Measurements from ENCODE around the gene RAB39B. TPM values are rescaled to one million over a fixed set of nuclear protein-coding genes. Genes with fewer than 3 reads are reported as not detected.
"Not testable (repeated sequence)": the region's sequence is repeated elsewhere in the genome, so short reads cannot be mapped to it uniquely, and the experiment has no call there.

Gene RAB39B
- total RNA-seq, 2 experiments from 2014 or later = 7.2 to 14.3 TPM

- POLR2A ChIA-PET = no interaction called here
- Histone ChIP-seq H4K20me1 (ENCODE audit: insufficient read depth, low read length) (no peaks in the 10 kb centered on the region), H3K9me2 (ENCODE audit: insufficient read depth, low read length) (no peaks in the 10 kb centered on the region), H2AFZ (ENCODE audit: low read length) (no peak overlapping the region), H3K4me1 (ENCODE audit: insufficient read depth, low read length, poor library complexity, severe bottlenecking) (no peaks in the 10 kb centered on the region), H3K4me2 (ENCODE audit: low read length) (no peak overlapping the region), H3K9me3 (ENCODE audit: low read length) (no peaks in the 10 kb centered on the region), H3K79me2 (ENCODE audit: insufficient read depth, low read depth, low read length) (no peaks in the 10 kb centered on the region), H3K36me3 (ENCODE audit: insufficient read depth, low read length) (no peaks in the 10 kb centered on the region), H3K4me3 (ENCODE audit: low read depth, low read length, poor library complexity, severe bottlenecking) (no peak overlapping the region), H3K27ac (ENCODE audit: low read depth, low read length, poor library complexity, severe bottlenecking) (no peak overlapping the region)
- intact Hi-C loops (cut with micrococcal nuclease; ENCODE audit: unreplicated experiment) = no loop called here
- TF ChIP-seq, protein P1, sequence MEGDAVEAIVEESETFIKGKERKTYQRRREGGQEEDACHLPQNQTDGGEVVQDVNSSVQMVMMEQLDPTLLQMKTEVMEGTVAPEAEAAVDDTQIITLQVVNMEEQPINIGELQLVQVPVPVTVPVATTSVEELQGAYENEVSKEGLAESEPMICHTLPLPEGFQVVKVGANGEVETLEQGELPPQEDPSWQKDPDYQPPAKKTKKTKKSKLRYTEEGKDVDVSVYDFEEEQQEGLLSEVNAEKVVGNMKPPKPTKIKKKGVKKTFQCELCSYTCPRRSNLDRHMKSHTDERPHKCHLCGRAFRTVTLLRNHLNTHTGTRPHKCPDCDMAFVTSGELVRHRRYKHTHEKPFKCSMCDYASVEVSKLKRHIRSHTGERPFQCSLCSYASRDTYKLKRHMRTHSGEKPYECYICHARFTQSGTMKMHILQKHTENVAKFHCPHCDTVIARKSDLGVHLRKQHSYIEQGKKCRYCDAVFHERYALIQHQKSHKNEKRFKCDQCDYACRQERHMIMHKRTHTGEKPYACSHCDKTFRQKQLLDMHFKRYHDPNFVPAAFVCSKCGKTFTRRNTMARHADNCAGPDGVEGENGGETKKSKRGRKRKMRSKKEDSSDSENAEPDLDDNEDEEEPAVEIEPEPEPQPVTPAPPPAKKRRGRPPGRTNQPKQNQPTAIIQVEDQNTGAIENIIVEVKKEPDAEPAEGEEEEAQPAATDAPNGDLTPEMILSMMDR (conservative IDR thresholded peaks at IDR 0.05; ENCODE audit: low read length) = no peak
- TF ChIP-seq EZH2phosphoT487 (IDR thresholded peaks at IDR 0.05; ENCODE audit: borderline replicate concordance, low read depth, low read length) = no peak
- CTCF ChIA-PET (ENCODE audit: unreplicated experiment) = no interaction called here
- no peak for DNase-seq (ENCODE audit: low spot score)
- BruUV-seq (replicated peaks) = no TSS peak
Observed at GRCh38 chrX:155293771-155294170, 29.5 kb upstream of the RAB39B start.

DNA sequence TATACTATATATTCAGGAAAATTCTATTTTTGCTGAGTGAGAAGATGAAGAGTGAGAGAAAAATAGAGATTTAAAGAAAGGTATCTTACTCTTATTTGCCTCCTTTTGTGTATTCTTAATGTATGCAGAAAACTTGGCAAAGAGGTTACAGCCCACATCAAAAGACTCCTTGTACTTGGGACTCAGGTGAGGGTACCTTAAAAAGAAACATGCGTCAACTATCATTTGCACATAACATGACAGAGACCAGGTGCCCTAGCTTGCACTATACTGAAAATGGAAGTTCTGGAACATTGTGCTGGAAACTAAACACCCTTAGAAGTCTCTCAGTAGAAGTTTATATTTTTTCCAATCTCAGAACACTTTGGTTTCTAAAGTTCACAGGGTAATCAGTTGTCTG, 15.6 kb upstream of the RAB39B start:
- Histone ChIP-seq H3K9me2 (ENCODE audit: insufficient read depth, low read length) (no peaks in the 10 kb centered on the region), H4K20me1 (ENCODE audit: insufficient read depth, low read length) (no peaks in the 10 kb centered on the region), H3K36me3 (ENCODE audit: insufficient read depth, low read length) (no peaks in the 10 kb centered on the region), H3K4me3 (ENCODE audit: low read depth, low read length, poor library complexity, severe bottlenecking) (no peak overlapping the region), H3K4me2 (ENCODE audit: low read length) (no peak overlapping the region), H3K27ac (ENCODE audit: low read depth, low read length, poor library complexity, severe bottlenecking) (no peak overlapping the region), H3K4me1 (ENCODE audit: insufficient read depth, low read length, poor library complexity, severe bottlenecking) (no peaks in the 10 kb centered on the region), H3K9me3 (ENCODE audit: low read length) (no peaks in the 10 kb centered on the region), H3K79me2 (ENCODE audit: insufficient read depth, low read depth, low read length) (no peaks in the 10 kb centered on the region), H2AFZ (ENCODE audit: low read length) (no peak overlapping the region)
- intact Hi-C loops (cut with micrococcal nuclease; ENCODE audit: unreplicated experiment) = no loop called here
- no peak for TF ChIP-seq EZH2phosphoT487 (IDR thresholded peaks at IDR 0.05; ENCODE audit: borderline replicate concordance, low read depth, low read length)
- TF ChIP-seq, protein P1 (conservative IDR thresholded peaks at IDR 0.05; ENCODE audit: low read length) = no peak
- no TSS peak for BruUV-seq (replicated peaks)
- DNase-seq (ENCODE audit: low spot score) = no peak
- CTCF ChIA-PET (ENCODE audit: unreplicated experiment) = no interaction called here
- POLR2A ChIA-PET = no interaction called here

- Histone ChIP-seq H3K9me2 (ENCODE audit: insufficient read depth, low read length) (no peaks in the 10 kb centered on the region), H3K36me3 (ENCODE audit: insufficient read depth, low read length) (no peaks in the 10 kb centered on the region), H3K27ac (ENCODE audit: low read depth, low read length, poor library complexity, severe bottlenecking) (no peak overlapping the region), H3K4me1 (ENCODE audit: insufficient read depth, low read length, poor library complexity, severe bottlenecking) (no peaks in the 10 kb centered on the region), H2AFZ (ENCODE audit: low read length) (no peak overlapping the region), H3K4me2 (ENCODE audit: low read length) (no peak overlapping the region), H4K20me1 (ENCODE audit: insufficient read depth, low read length) (no peaks in the 10 kb centered on the region), H3K9me3 (ENCODE audit: low read length) (no peaks in the 10 kb centered on the region), H3K79me2 (ENCODE audit: insufficient read depth, low read depth, low read length) (no peaks in the 10 kb centered on the region), H3K4me3 (ENCODE audit: low read depth, low read length, poor library complexity, severe bottlenecking) (no peak overlapping the region)
- CTCF ChIA-PET (ENCODE audit: unreplicated experiment) = no interaction called here
- no peak for DNase-seq (ENCODE audit: low spot score)
- intact Hi-C loops (cut with micrococcal nuclease; ENCODE audit: unreplicated experiment) = no loop called here
- POLR2A ChIA-PET = no interaction called here
- TF ChIP-seq, protein P1 (conservative IDR thresholded peaks at IDR 0.05; ENCODE audit: low read length) = no peak
- TF ChIP-seq EZH2phosphoT487 (IDR thresholded peaks at IDR 0.05; ENCODE audit: borderline replicate concordance, low read depth, low read length) = no peak
- BruUV-seq (replicated peaks) = no TSS peak
Observed at GRCh38 chrX:155270969-155271368, 6.7 kb upstream of the RAB39B start.

GRCh38 chrX:155267995-155268394, 3.7 kb upstream of the RAB39B start:
- CTCF ChIA-PET (ENCODE audit: unreplicated experiment); BruUV-seq (replicated peaks); H4K20me1 ChIP-seq (ENCODE audit: insufficient read depth, low read length): not testable (repeated sequence)

More at GRCh38 chrX:155267995-155268394, 3.7 kb upstream of the RAB39B start:
- DNase-seq (ENCODE audit: low spot score); H3K9me2 ChIP-seq (ENCODE audit: insufficient read depth, low read length); H3K9me3 ChIP-seq (ENCODE audit: low read length); H3K79me2 ChIP-seq (ENCODE audit: insufficient read depth, low read depth, low read length); intact Hi-C loops (cut with micrococcal nuclease; ENCODE audit: unreplicated experiment); H3K4me3 ChIP-seq (ENCODE audit: low read depth, low read length, poor library complexity, severe bottlenecking); H3K4me1 ChIP-seq (ENCODE audit: insufficient read depth, low read length, poor library complexity, severe bottlenecking); H3K27ac ChIP-seq (ENCODE audit: low read depth, low read length, poor library complexity, severe bottlenecking); H2AFZ ChIP-seq (ENCODE audit: low read length); H3K4me2 ChIP-seq (ENCODE audit: low read length); POLR2A ChIA-PET; H3K36me3 ChIP-seq (ENCODE audit: insufficient read depth, low read length): not testable (repeated sequence)

Measured in OCI-LY7 (cell line).